Upper lobe of left lung (tissue), 6 donors: Measurements from ENCODE around the gene PDLIM5. TPM values are rescaled to one million over a fixed set of nuclear protein-coding genes. Genes with fewer than 3 reads are reported as not detected.
"Not testable (repeated sequence)": the region's sequence is repeated elsewhere in the genome, so short reads cannot be mapped to it uniquely, and the experiment has no call there.

Source experiments
- ATAC-seq, 2 donors: fragments of 200-7000 bp; cut with Tn5 transposase; one replicate each; pipeline ENCODE4 v1.9.1; 2022; ENCODE audit warnings: mild to moderate bottlenecking in 2 of 2, moderate library complexity in 2 of 2; ENCODE audit not compliant: low FRiP score in 2 of 2
- DNase-seq, 2 donors: peaks; one replicate each; pipeline ENCODE4 v3.0.0-alpha.2; 2019 to 2020
- H3K27ac ChIP-seq, 4 donors: fragments of 200-600 bp; sonication (generic); one replicate each; pipeline ENCODE4 v1.5.1; 2016 to 2019
- H3K27me3 ChIP-seq, 4 donors: fragments of 200-600 bp; sonication (generic); one replicate each; pipeline ENCODE4 v1.5.1; 2017 to 2019
- H3K36me3 ChIP-seq, 4 donors: fragments of 200-600 bp; sonication (generic); one replicate each; pipeline ENCODE4 v1.5.1; 2016 to 2019
- H3K4me1 ChIP-seq, 4 donors: fragments of 200-600 bp; sonication (generic); one replicate each; pipeline ENCODE4 v1.5.1; 2018 to 2019
- H3K4me3 ChIP-seq, 4 donors: fragments of 200-600 bp; sonication (generic); one replicate each; pipeline ENCODE4 v1.5.1; 2017 to 2019; ENCODE audit warnings: mild to moderate bottlenecking in 2 of 4, moderate library complexity in 1 of 4
- H3K9me3 ChIP-seq, 4 donors: fragments of 200-600 bp; sonication (generic); one replicate each; pipeline ENCODE4 v1.5.1; 2018 to 2019
- CTCF ChIP-seq, 6 experiments: fragments of 450-650 bp in 4 of 6; fragments of 200-600 bp in 2 of 6; sonication (generic) in 2 of 6; IDR thresholded peaks; one replicate each; pipeline ENCODE4 v1.5.1; 2016 to 2019; ENCODE audit warnings: antibody characterized with exemption in 6 of 6
- EP300 ChIP-seq, 4 donors: sonication (generic); formaldehyde crosslinking; IDR thresholded peaks; one replicate each; pipeline ENCODE4 v1.5.1; 2017; ENCODE audit warnings: antibody characterized with exemption in 4 of 4, control low read depth in 2 of 4
- POLR2A ChIP-seq, 4 donors: fragments of 450-650 bp; IDR thresholded peaks; one replicate each; pipeline ENCODE4 v1.5.1; 2016 to 2017; ENCODE audit warnings: antibody characterized with exemption in 4 of 4, mild to moderate bottlenecking in 2 of 4
- POLR2AphosphoS5 ChIP-seq, 2 donors: sonication (generic); formaldehyde crosslinking; IDR thresholded peaks; one replicate each; pipeline ENCODE4 v1.5.1; 2017; ENCODE audit warnings: antibody characterized with exemption in 2 of 2
- WGBS, 2 donors: methylation state at CpG; one replicate each; pipeline ENCODE4 v1.1.5; 2017 to 2018; 5-methylcytosine and 5-hydroxymethylcytosine counted together
- total RNA-seq, 6 donors: library from RNA; depleted of rRNA in 4 of 6; stranded (reverse); fragments of >200 nt in 4 of 6; gene quantifications; one replicate each; pipeline versions ENCODE4 v1.1.0 to v1.2.1, GENCODE V29; 2016 to 2021
- donor health status: DM: no; HTN: no; CAD: no; lungs with moderate emphysema.
- donor health status: DM: no; HTN: yes; CAD: no; lungs with severe emphysema.

The PDLIM5 gene
- total RNA-seq, 6 donors from 2014 or later = 24.1 to 105 (median 73.0) TPM

- no peaks in the 10 kb centered on the region for H3K36me3 ChIP-seq
- peaks cover 5 to 17% (median 8%) of the 10 kb centered on the region in 4 donors for H3K4me1 ChIP-seq
- H3K9me3 ChIP-seq = no peaks in the 10 kb centered on the region
- ATAC-seq (no peak), DNase-seq (no peak)
- TF ChIP-seq POLR2A (IDR thresholded peaks at IDR 0.05) (no peak), EP300 (IDR thresholded peaks at IDR 0.05) (no peak)
- no peaks in the 10 kb centered on the region for H3K27me3 ChIP-seq
- no peak overlapping the region for H3K27ac ChIP-seq
- 70 to 90% methylated on average over 1 of the region's 1 CpG for WGBS, 2 donors
- no peak overlapping the region for H3K4me3 ChIP-seq
These were observed 98.6 kb downstream of the PDLIM5 start for GRCh38 chr4:94550352-94550751.

GRCh38 chr4:94550851-94551250, 99.1 kb downstream of the PDLIM5 start:
- H3K4me1 ChIP-seq = peaks cover 5 to 15% (median 8%) of the 10 kb centered on the region in 4 donors
- ATAC-seq (no peak), DNase-seq (no peak)
- no peaks in the 10 kb centered on the region for H3K27me3 ChIP-seq
- WGBS, 2 donors = 94 to 97% methylated on average over 1 of the region's 1 CpG
- no peak overlapping the region for H3K4me3 ChIP-seq
- no peaks in the 10 kb centered on the region for H3K36me3 ChIP-seq
- no peak for TF ChIP-seq POLR2AphosphoS5 (IDR thresholded peaks at IDR 0.05)
- TF ChIP-seq CTCF (IDR thresholded peaks at IDR 0.05) = no peak
- TF ChIP-seq POLR2A (IDR thresholded peaks at IDR 0.05) = no peak
- no peak for TF ChIP-seq EP300 (IDR thresholded peaks at IDR 0.05)
- H3K9me3 ChIP-seq = no peaks in the 10 kb centered on the region
- H3K27ac ChIP-seq = no peak overlapping the region

- no peak for ATAC-seq
- TF ChIP-seq EP300 (IDR thresholded peaks at IDR 0.05) (no peak), CTCF (IDR thresholded peaks at IDR 0.05) (no peak), POLR2AphosphoS5 (IDR thresholded peaks at IDR 0.05) (no peak), POLR2A (IDR thresholded peaks at IDR 0.05) (no peak)
- H3K27me3 ChIP-seq = no peaks in the 10 kb centered on the region
- peaks cover 5 to 15% (median 8%) of the 10 kb centered on the region in 4 donors for H3K4me1 ChIP-seq
- no peak overlapping the region for H3K4me3 ChIP-seq
- 86 to 90% methylated on average over 3 of the region's 3 CpGs for WGBS, 2 donors
- H3K9me3 ChIP-seq = no peaks in the 10 kb centered on the region
- DNase-seq = no peak
- H3K27ac ChIP-seq = no peak overlapping the region
- no peaks in the 10 kb centered on the region for H3K36me3 ChIP-seq
These were observed 100.2 kb downstream of the PDLIM5 start for GRCh38 chr4:94551643-94552564.

GRCh38 chr4:94556047-94556446, 104.3 kb downstream of the PDLIM5 start:
- not testable (repeated sequence) for H3K27me3 ChIP-seq, H3K4me3 ChIP-seq, H3K36me3 ChIP-seq, H3K27ac ChIP-seq, DNase-seq, H3K9me3 ChIP-seq, H3K4me1 ChIP-seq, ATAC-seq
- WGBS, 2 donors = 97 to 100% methylated on average over 3 to 4 of the region's 4 CpGs

GRCh38 chr4:94557632-94558031, 105.9 kb downstream of the PDLIM5 start:
- WGBS, 2 donors = 70% methylated on average over 1 of the region's 1 CpG; no CpG with 5 or more reads in 1 of the 2 donors
- not testable (repeated sequence) for H3K36me3 ChIP-seq, ATAC-seq, H3K27me3 ChIP-seq, H3K27ac ChIP-seq, H3K4me3 ChIP-seq, H3K9me3 ChIP-seq, DNase-seq
- H3K4me1 ChIP-seq = peaks cover 0 to 14% (median 10%) of the 10 kb centered on the region in 4 donors

- 75 to 87% methylated on average over 1 of the region's 1 CpG for WGBS, 2 donors
- DNase-seq (no peak), ATAC-seq (no peak)
- H3K4me3 ChIP-seq = no peak overlapping the region
- no peak overlapping the region for H3K27ac ChIP-seq
- H3K9me3 ChIP-seq = no peaks in the 10 kb centered on the region
- TF ChIP-seq POLR2AphosphoS5 (IDR thresholded peaks at IDR 0.05) (no peak), CTCF (IDR thresholded peaks at IDR 0.05) (no peak), POLR2A (IDR thresholded peaks at IDR 0.05) (no peak), EP300 (IDR thresholded peaks at IDR 0.05) (no peak)
- H3K4me1 ChIP-seq = peaks cover 0 to 14% (median 10%) of the 10 kb centered on the region in 4 donors
- no peaks in the 10 kb centered on the region for H3K36me3 ChIP-seq
- no peaks in the 10 kb centered on the region for H3K27me3 ChIP-seq
These were observed 106.7 kb downstream of the PDLIM5 start for GRCh38 chr4:94558392-94558904.
